ENCODE results near the gene BCL2L12. TPM values are rescaled to one million over a fixed set of nuclear protein-coding genes. Genes with fewer than 3 reads are reported as not detected.

BCL2L12 gene
- total RNA-seq, 1 experiment from 2014 or later, result 14.8 TPM

- DNase-seq (ENCODE audit: low spot score), result peak; percentile 93
These were observed 1.3 kb upstream of the BCL2L12 start for GRCh38 chr19:49664171-49665035.

- no peak for DNase-seq (ENCODE audit: low spot score)
These were observed 740 bp upstream of the BCL2L12 start for GRCh38 chr19:49665036-49665350.

- no peak for DNase-seq (ENCODE audit: low spot score)
These were observed 349 bp downstream of the BCL2L12 start for GRCh38 chr19:49666120-49666444.

GRCh38 chr19:49667473-49667872, 1.7 kb downstream of the BCL2L12 start:
- no peak for DNase-seq (ENCODE audit: low spot score)

GRCh38 chr19:49669516-49669915, 3.8 kb downstream of the BCL2L12 start:
- no peak for DNase-seq (ENCODE audit: low spot score)

GRCh38 chr19:49672131-49672919, 6.6 kb downstream of the BCL2L12 start:
- DNase-seq (ENCODE audit: low spot score), result peak; percentile 60

- peak; percentile 96 for DNase-seq (ENCODE audit: low spot score)
These were observed 10.5 kb downstream of the BCL2L12 start for GRCh38 chr19:49676136-49676783.

GRCh38 chr19:49676784-49677230, 11.1 kb downstream of the BCL2L12 start:
- peak; percentile 100 for DNase-seq (ENCODE audit: low spot score)

GRCh38 chr19:49677231-49677900, 11.6 kb downstream of the BCL2L12 start, which contains the start of gene PRMT1:
PRMT1 (plus strand) TSS chr19:49677271; CDS start chr19:49677281, 10 bp downstream.
- DNase-seq (ENCODE audit: low spot score), result no peak

GRCh38 chr19:49677901-49678674, 12.4 kb downstream of the BCL2L12 start:
- peak; percentile 59 for DNase-seq (ENCODE audit: low spot score)

- DNase-seq (ENCODE audit: low spot score), result no peak
These were observed 13.4 kb downstream of the BCL2L12 start for GRCh38 chr19:49678985-49679770.

- DNase-seq (ENCODE audit: low spot score), result no peak
These were observed 14.2 kb downstream of the BCL2L12 start for GRCh38 chr19:49679771-49680413.

- DNase-seq (ENCODE audit: low spot score), result peak; percentile 83
These were observed 15.0 kb downstream of the BCL2L12 start for GRCh38 chr19:49680421-49681351.

- DNase-seq (ENCODE audit: low spot score), result no peak
These were observed 16.1 kb downstream of the BCL2L12 start for GRCh38 chr19:49681830-49682229.

- no peak for DNase-seq (ENCODE audit: low spot score)
These were observed 16.5 kb downstream of the BCL2L12 start for GRCh38 chr19:49682274-49682673.

- no peak for DNase-seq (ENCODE audit: low spot score)
These were observed 18.1 kb downstream of the BCL2L12 start for GRCh38 chr19:49683814-49684250.

- no peak for DNase-seq (ENCODE audit: low spot score)
These were observed 18.7 kb downstream of the BCL2L12 start for GRCh38 chr19:49684251-49684982.

All from H4 (cell line).